ENCODE measurements around the gene KCTD5.
"Not testable (repeated sequence)": the region's sequence is repeated elsewhere in the genome, so short reads cannot be mapped to it uniquely, and the experiment has no call there.

KCTD5 gene

GRCh38 chr16:2682209-2683021, at the start of gene KCTD5:
KCTD5 (plus strand) TSS chr16:2682523; CDS start chr16:2682549, 26 bp downstream.
- DNase-seq = peak; percentile 96

GRCh38 chr16:2639071-2639721, 43.1 kb upstream of the KCTD5 start:
- DNase-seq = peak; percentile 42

- not testable (repeated sequence) for DNase-seq
These were observed 42.6 kb upstream of the KCTD5 start for GRCh38 chr16:2639722-2640072.

- DNase-seq = not testable (repeated sequence)
These were observed 39.8 kb upstream of the KCTD5 start for GRCh38 chr16:2642561-2642960.

- not testable (repeated sequence) for DNase-seq
These were observed 37.4 kb upstream of the KCTD5 start for GRCh38 chr16:2644754-2645453.

GRCh38 chr16:2651268-2651871, 31.0 kb upstream of the KCTD5 start:
- DNase-seq = not testable (repeated sequence)

- not testable (repeated sequence) for DNase-seq
These were observed 28.4 kb upstream of the KCTD5 start for GRCh38 chr16:2653915-2654314.

- DNase-seq = not testable (repeated sequence)
These were observed 27.4 kb upstream of the KCTD5 start for GRCh38 chr16:2654949-2655348.

GRCh38 chr16:2656985-2657384, 25.3 kb upstream of the KCTD5 start:
- no peak for DNase-seq

GRCh38 chr16:2657803-2658202, 24.5 kb upstream of the KCTD5 start:
- not testable (repeated sequence) for DNase-seq

- not testable (repeated sequence) for DNase-seq
These were observed 22.8 kb upstream of the KCTD5 start for GRCh38 chr16:2659560-2659959.

- DNase-seq = not testable (repeated sequence)
These were observed 22.2 kb upstream of the KCTD5 start for GRCh38 chr16:2660014-2660662.

- DNase-seq = peak; percentile 12
These were observed 21.5 kb upstream of the KCTD5 start for GRCh38 chr16:2660755-2661373.

GRCh38 chr16:2663553-2664546, 18.5 kb upstream of the KCTD5 start:
- DNase-seq = no peak

GRCh38 chr16:2664574-2664982, 17.7 kb upstream of the KCTD5 start:
- no peak for DNase-seq

GRCh38 chr16:2666671-2667070, 15.7 kb upstream of the KCTD5 start:
- not testable (repeated sequence) for DNase-seq

GRCh38 chr16:2669587-2669986, 12.7 kb upstream of the KCTD5 start:
- DNase-seq = not testable (repeated sequence)

- peak; percentile 57 for DNase-seq
These were observed 12.3 kb upstream of the KCTD5 start for GRCh38 chr16:2670017-2670416.

GRCh38 chr16:2671193-2671592, 11.1 kb upstream of the KCTD5 start:
- not testable (repeated sequence) for DNase-seq

GRCh38 chr16:2671741-2672140, 10.6 kb upstream of the KCTD5 start:
- no peak for DNase-seq

Measured in activated gamma-delta T cell treated with Interleukin-2 at 50 U/mL for 16 hours (primary cell).